Measurements from ENCODE around the gene CFAP100. TPM values are rescaled to one million over a fixed set of nuclear protein-coding genes. Genes with fewer than 3 reads are reported as not detected.

CFAP100 gene
- total and polyA plus RNA-seq, 2 of the 4 experiments (the other 2 are of a cell fraction): not detected

DNA sequence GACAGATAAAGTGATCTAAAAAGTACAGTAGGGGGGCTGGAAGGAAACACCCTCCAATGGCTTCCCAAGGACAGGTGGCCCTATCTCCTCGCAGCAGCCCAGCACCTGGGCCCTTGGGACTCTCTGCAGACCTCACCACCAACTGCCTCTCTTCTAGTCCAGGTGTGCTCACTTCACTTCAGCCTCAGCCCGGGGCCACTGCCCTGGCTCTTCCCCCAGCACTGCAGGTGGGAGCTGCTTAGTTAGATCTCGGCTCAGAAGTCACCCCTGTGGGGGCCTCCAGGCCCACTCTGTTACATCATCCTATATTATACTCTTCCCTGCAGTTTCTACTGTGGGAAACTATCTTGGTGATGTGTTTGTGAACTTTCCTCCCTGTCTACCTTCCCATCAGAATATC is 39.5 kb upstream of the CFAP100 start:
- no peak overlapping the region for H3K4me3 ChIP-seq (ENCODE audit: insufficient read depth, low read depth, low read length)
- no peak overlapping the region for H2BK20ac ChIP-seq (ENCODE audit: low read depth, low read length)
- H3K9me1 ChIP-seq (ENCODE audit: insufficient read depth, low read length): no peaks in the 10 kb centered on the region
- no TSS peak for BruUV-seq (replicated peaks)
- H4K5ac ChIP-seq (ENCODE audit: low read depth, low read length): no peak overlapping the region
- H3K4me2 ChIP-seq (ENCODE audit: low read depth, low read length): no peak overlapping the region; the same call in 1 of the 2 replicates
- H3K36me3 ChIP-seq (ENCODE audit: control insufficient read depth, insufficient read depth, low read length): peaks cover 1% of the 10 kb centered on the region; the same call in 1 of the 2 replicates
- TF ChIP-seq, protein P1, sequence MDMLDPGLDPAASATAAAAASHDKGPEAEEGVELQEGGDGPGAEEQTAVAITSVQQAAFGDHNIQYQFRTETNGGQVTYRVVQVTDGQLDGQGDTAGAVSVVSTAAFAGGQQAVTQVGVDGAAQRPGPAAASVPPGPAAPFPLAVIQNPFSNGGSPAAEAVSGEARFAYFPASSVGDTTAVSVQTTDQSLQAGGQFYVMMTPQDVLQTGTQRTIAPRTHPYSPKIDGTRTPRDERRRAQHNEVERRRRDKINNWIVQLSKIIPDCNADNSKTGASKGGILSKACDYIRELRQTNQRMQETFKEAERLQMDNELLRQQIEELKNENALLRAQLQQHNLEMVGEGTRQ (IDR thresholded peaks at IDR 0.05; ENCODE audit: low read depth, low read length): no peak
- TF ChIP-seq RAD21 (IDR thresholded peaks at IDR 0.05; ENCODE audit: low read length) (no peak), FOS (IDR thresholded peaks at IDR 0.05; ENCODE audit: low read depth, low read length) (no peak), MAFK (IDR thresholded peaks at IDR 0.05; ENCODE audit: low read depth, low read length) (no peak), RFX5 (IDR thresholded peaks at IDR 0.05; ENCODE audit: low read depth, low read length) (no peak), NFE2L2 (IDR thresholded peaks at IDR 0.05; ENCODE audit: low read depth, low read length) (no peak), POLR2A (IDR thresholded peaks at IDR 0.05; ENCODE audit: low read depth, low read length) (no peak), CHD1 (IDR thresholded peaks at IDR 0.05; ENCODE audit: low read depth, low read length) (no peak), CEBPB (IDR thresholded peaks at IDR 0.05; ENCODE audit: low read depth, low read length) (no peak), RCOR1 (IDR thresholded peaks at IDR 0.05; ENCODE audit: insufficient replicate concordance, low read length) (no peak), SMC3 (IDR thresholded peaks at IDR 0.05; ENCODE audit: low read depth, low read length) (no peak), MXI1 (IDR thresholded peaks at IDR 0.05; ENCODE audit: borderline replicate concordance, low read depth, low read length) (no peak), BHLHE40 (IDR thresholded peaks at IDR 0.05; ENCODE audit: low read depth, low read length) (no peak), MAZ (IDR thresholded peaks at IDR 0.05; ENCODE audit: borderline replicate concordance, low read depth, low read length) (no peak)
- TF ChIP-seq, protein P2, sequence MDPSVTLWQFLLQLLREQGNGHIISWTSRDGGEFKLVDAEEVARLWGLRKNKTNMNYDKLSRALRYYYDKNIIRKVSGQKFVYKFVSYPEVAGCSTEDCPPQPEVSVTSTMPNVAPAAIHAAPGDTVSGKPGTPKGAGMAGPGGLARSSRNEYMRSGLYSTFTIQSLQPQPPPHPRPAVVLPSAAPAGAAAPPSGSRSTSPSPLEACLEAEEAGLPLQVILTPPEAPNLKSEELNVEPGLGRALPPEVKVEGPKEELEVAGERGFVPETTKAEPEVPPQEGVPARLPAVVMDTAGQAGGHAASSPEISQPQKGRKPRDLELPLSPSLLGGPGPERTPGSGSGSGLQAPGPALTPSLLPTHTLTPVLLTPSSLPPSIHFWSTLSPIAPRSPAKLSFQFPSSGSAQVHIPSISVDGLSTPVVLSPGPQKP (IDR thresholded peaks at IDR 0.05; ENCODE audit: borderline replicate concordance, low read depth, low read length): no peak
- TF ChIP-seq, protein P3, sequence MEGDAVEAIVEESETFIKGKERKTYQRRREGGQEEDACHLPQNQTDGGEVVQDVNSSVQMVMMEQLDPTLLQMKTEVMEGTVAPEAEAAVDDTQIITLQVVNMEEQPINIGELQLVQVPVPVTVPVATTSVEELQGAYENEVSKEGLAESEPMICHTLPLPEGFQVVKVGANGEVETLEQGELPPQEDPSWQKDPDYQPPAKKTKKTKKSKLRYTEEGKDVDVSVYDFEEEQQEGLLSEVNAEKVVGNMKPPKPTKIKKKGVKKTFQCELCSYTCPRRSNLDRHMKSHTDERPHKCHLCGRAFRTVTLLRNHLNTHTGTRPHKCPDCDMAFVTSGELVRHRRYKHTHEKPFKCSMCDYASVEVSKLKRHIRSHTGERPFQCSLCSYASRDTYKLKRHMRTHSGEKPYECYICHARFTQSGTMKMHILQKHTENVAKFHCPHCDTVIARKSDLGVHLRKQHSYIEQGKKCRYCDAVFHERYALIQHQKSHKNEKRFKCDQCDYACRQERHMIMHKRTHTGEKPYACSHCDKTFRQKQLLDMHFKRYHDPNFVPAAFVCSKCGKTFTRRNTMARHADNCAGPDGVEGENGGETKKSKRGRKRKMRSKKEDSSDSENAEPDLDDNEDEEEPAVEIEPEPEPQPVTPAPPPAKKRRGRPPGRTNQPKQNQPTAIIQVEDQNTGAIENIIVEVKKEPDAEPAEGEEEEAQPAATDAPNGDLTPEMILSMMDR (conservative IDR thresholded peaks at IDR 0.05; ENCODE audit: low read depth, low read length): no peak
- H3K4ac ChIP-seq (ENCODE audit: low read depth, low read length): no peak overlapping the region
- H3K4me1 ChIP-seq (ENCODE audit: control insufficient read depth, insufficient read depth, low read length): peaks cover 3% of the 10 kb centered on the region; the same call in 1 of the 2 replicates
- H3K27ac ChIP-seq (ENCODE audit: insufficient read depth, low read length): no peak overlapping the region
- H2AFZ ChIP-seq (replicated peaks; ENCODE audit: low read length, poor library complexity): no peak overlapping the region
- H2BK15ac ChIP-seq (ENCODE audit: low read depth, low read length): no peak overlapping the region
- POLR2A ChIA-PET (ENCODE audit: unreplicated experiment): no interaction called here
- WGBS, 2 experiments (ENCODE audit: extremely low coverage in 2 of 2, insufficient read length in 1 of 2): no CpG with 5 or more reads among the region's 3 CpGs
- no peak overlapping the region for H2BK5ac ChIP-seq (ENCODE audit: low read depth, low read length, poor library complexity, severe bottlenecking)
- H4K20me1 ChIP-seq (ENCODE audit: insufficient read depth, low read length): no peaks in the 10 kb centered on the region; the same call in 1 of the 2 replicates
- no peak overlapping the region for H3K23ac ChIP-seq (ENCODE audit: low read depth, low read length)
- dilution Hi-C loops (cut with HindIII; ENCODE audit: low sequenced_read_pairs, unreplicated experiment) (no loop called here), in situ Hi-C loops (cut with MboI; ENCODE audit: low sequenced_read_pairs) (no loop called here), intact Hi-C loops (cut with micrococcal nuclease) (no loop called here)
- ATAC-seq (ENCODE audit: low read depth) (no peak), DNase-seq (no peak)
- no peak overlapping the region for H3K56ac ChIP-seq (ENCODE audit: extremely low read depth, insufficient read depth, low read length)
- peaks cover 22% of the 10 kb centered on the region for H3K27me3 ChIP-seq (ENCODE audit: control insufficient read depth, insufficient read depth, low read length)
- no peak overlapping the region for H3K14ac ChIP-seq (replicated peaks; ENCODE audit: low read depth, low read length)
- H4K8ac ChIP-seq (ENCODE audit: low read depth in 2 of 2, low read length in 2 of 2): no peak overlapping the region
- H2BK120ac ChIP-seq (ENCODE audit: low read depth, low read length): no peak overlapping the region
- peak overlapping the region; percentile 22 for H2AK9ac ChIP-seq (replicated peaks; ENCODE audit: low read depth, low read length, poor library complexity)
- H3K79me1 ChIP-seq (ENCODE audit: low read depth in 1 of 2, low read length in 2 of 2): no peaks in the 10 kb centered on the region
- peaks cover 2% of the 10 kb centered on the region; the same call in 1 of the 2 replicates for H3K9me3 ChIP-seq (ENCODE audit: control insufficient read depth, insufficient read depth, low read length)
- no peak overlapping the region for H3K18ac ChIP-seq (ENCODE audit: low read depth, low read length)
- CTCF ChIA-PET: no interaction called here
- H2AK5ac ChIP-seq (ENCODE audit: low read depth, low read length): no peak overlapping the region
- no peak overlapping the region for H4K91ac ChIP-seq (ENCODE audit: insufficient read depth, low read depth, low read length)
- H3K9ac ChIP-seq (ENCODE audit: low read depth, low read length): no peak overlapping the region
